ENCODE measurements around the gene GRAP. TPM values are rescaled to one million over a fixed set of nuclear protein-coding genes. Genes with fewer than 3 reads are reported as not detected.
"Not testable (repeated sequence)": the region's sequence is repeated elsewhere in the genome, so short reads cannot be mapped to it uniquely, and the experiment has no call there.

Gene GRAP
- polyA plus RNA-seq, 4 donors, result 2.7 to 8.1 (median 5.9) TPM; not detected in 1

- Histone ChIP-seq H3K36me3 (ENCODE audit: control insufficient read depth in 3 of 3, insufficient read depth in 2 of 3, low read depth in 1 of 3, low read length in 3 of 3) (no peaks in the 10 kb centered on the region), H3K4me3 (ENCODE audit: low read depth in 1 of 3, low read length in 3 of 3) (no peak overlapping the region), H3K4me1 (ENCODE audit: control insufficient read depth in 3 of 3, insufficient read depth in 2 of 3, low read depth in 1 of 3, low read length in 2 of 3) (peaks cover 0 to 5% (median 0%) of the 10 kb centered on the region in 3 donors), H3K27me3 (ENCODE audit: control insufficient read depth in 3 of 3, insufficient read depth in 3 of 3, low read length in 3 of 3) (no peaks in the 10 kb centered on the region), H3K27ac (ENCODE audit: low read depth in 1 of 3, low read length in 2 of 3) (no peak overlapping the region), H3K9me3 (ENCODE audit: control insufficient read depth in 2 of 2, insufficient read depth in 1 of 2, low read depth in 1 of 2, low read length in 1 of 2) (no peaks in the 10 kb centered on the region)
- DNase-seq (no peak), FAIRE-seq (no peak)
- WGBS, 3 donors, result 87 to 94% (median 92%) methylated on average over 6 of the region's 6 CpGs
These were observed 24.0 kb downstream of the GRAP start for GRCh38 chr17:19022747-19023146.

GRCh38 chr17:19022128-19022527 lies 24.6 kb downstream of the GRAP start:
- WGBS, 3 donors, result 90 to 93% (median 92%) methylated on average over 5 of the region's 5 CpGs
- H3K9me3 ChIP-seq (ENCODE audit: control insufficient read depth in 2 of 2, insufficient read depth in 1 of 2, low read depth in 1 of 2, low read length in 1 of 2), result no peaks in the 10 kb centered on the region
- no peak for DNase-seq
- no peaks in the 10 kb centered on the region for H3K27me3 ChIP-seq (ENCODE audit: control insufficient read depth in 3 of 3, insufficient read depth in 3 of 3, low read length in 3 of 3)
- H3K4me1 ChIP-seq (ENCODE audit: control insufficient read depth in 3 of 3, insufficient read depth in 2 of 3, low read depth in 1 of 3, low read length in 2 of 3), result peaks cover 0 to 5% (median 0%) of the 10 kb centered on the region in 3 donors
- no peak overlapping the region for H3K4me3 ChIP-seq (ENCODE audit: low read depth in 1 of 3, low read length in 3 of 3)
- H3K36me3 ChIP-seq (ENCODE audit: control insufficient read depth in 3 of 3, insufficient read depth in 2 of 3, low read depth in 1 of 3, low read length in 3 of 3), result no peaks in the 10 kb centered on the region
- no peak for FAIRE-seq
- H3K27ac ChIP-seq (ENCODE audit: low read depth in 1 of 3, low read length in 2 of 3), result no peak overlapping the region

GRCh38 chr17:19021622-19022083 lies 25.1 kb downstream of the GRAP start:
- Histone ChIP-seq H3K27ac (ENCODE audit: low read depth in 1 of 3, low read length in 2 of 3) (no peak overlapping the region), H3K36me3 (ENCODE audit: control insufficient read depth in 3 of 3, insufficient read depth in 2 of 3, low read depth in 1 of 3, low read length in 3 of 3) (no peaks in the 10 kb centered on the region), H3K4me1 (ENCODE audit: control insufficient read depth in 3 of 3, insufficient read depth in 2 of 3, low read depth in 1 of 3, low read length in 2 of 3) (peaks cover 0 to 5% (median 0%) of the 10 kb centered on the region in 3 donors), H3K4me3 (ENCODE audit: low read depth in 1 of 3, low read length in 3 of 3) (no peak overlapping the region), H3K27me3 (ENCODE audit: control insufficient read depth in 3 of 3, insufficient read depth in 3 of 3, low read length in 3 of 3) (no peaks in the 10 kb centered on the region), H3K9me3 (ENCODE audit: control insufficient read depth in 2 of 2, insufficient read depth in 1 of 2, low read depth in 1 of 2, low read length in 1 of 2) (no peaks in the 10 kb centered on the region)
- DNase-seq, result no peak
- FAIRE-seq, result no peak
- WGBS, 3 donors, result 92 to 94% (median 93%) methylated on average over 24 of the region's 24 CpGs

- not testable (repeated sequence) for H3K27ac ChIP-seq (ENCODE audit: low read depth in 1 of 3, low read length in 2 of 3); H3K36me3 ChIP-seq (ENCODE audit: control insufficient read depth in 3 of 3, insufficient read depth in 2 of 3, low read depth in 1 of 3, low read length in 3 of 3); DNase-seq; FAIRE-seq; H3K27me3 ChIP-seq (ENCODE audit: control insufficient read depth in 3 of 3, insufficient read depth in 3 of 3, low read length in 3 of 3); H3K9me3 ChIP-seq (ENCODE audit: control insufficient read depth in 2 of 2, insufficient read depth in 1 of 2, low read depth in 1 of 2, low read length in 1 of 2); H3K4me3 ChIP-seq (ENCODE audit: low read depth in 1 of 3, low read length in 3 of 3); H3K4me1 ChIP-seq (ENCODE audit: control insufficient read depth in 3 of 3, insufficient read depth in 2 of 3, low read depth in 1 of 3, low read length in 2 of 3)
- 89 to 92% (median 89%) methylated on average over 7 of the region's 7 CpGs for WGBS, 3 donors
These were observed 25.6 kb downstream of the GRAP start for GRCh38 chr17:19021011-19021621.

- Histone ChIP-seq H3K4me3 (ENCODE audit: low read depth in 1 of 3, low read length in 3 of 3) (no peak overlapping the region), H3K9me3 (ENCODE audit: control insufficient read depth in 2 of 2, insufficient read depth in 1 of 2, low read depth in 1 of 2, low read length in 1 of 2) (no peaks in the 10 kb centered on the region), H3K36me3 (ENCODE audit: control insufficient read depth in 3 of 3, insufficient read depth in 2 of 3, low read depth in 1 of 3, low read length in 3 of 3) (no peaks in the 10 kb centered on the region), H3K27me3 (ENCODE audit: control insufficient read depth in 3 of 3, insufficient read depth in 3 of 3, low read length in 3 of 3) (no peaks in the 10 kb centered on the region), H3K4me1 (ENCODE audit: control insufficient read depth in 3 of 3, insufficient read depth in 2 of 3, low read depth in 1 of 3, low read length in 2 of 3) (peaks cover 0 to 5% (median 0%) of the 10 kb centered on the region in 3 donors), H3K27ac (ENCODE audit: low read depth in 1 of 3, low read length in 2 of 3) (no peak overlapping the region)
- DNase-seq, result no peak
- WGBS, 3 donors, result 78 to 92% (median 88%) methylated on average over 3 of the region's 3 CpGs
- no peak for FAIRE-seq
These were observed 26.7 kb downstream of the GRAP start for GRCh38 chr17:19020016-19020415.

- Histone ChIP-seq H3K4me1 (ENCODE audit: control insufficient read depth in 3 of 3, insufficient read depth in 2 of 3, low read depth in 1 of 3, low read length in 2 of 3) (peaks cover 0 to 5% (median 0%) of the 10 kb centered on the region in 3 donors), H3K27ac (ENCODE audit: low read depth in 1 of 3, low read length in 2 of 3) (no peak overlapping the region), H3K27me3 (ENCODE audit: control insufficient read depth in 3 of 3, insufficient read depth in 3 of 3, low read length in 3 of 3) (no peaks in the 10 kb centered on the region), H3K36me3 (ENCODE audit: control insufficient read depth in 3 of 3, insufficient read depth in 2 of 3, low read depth in 1 of 3, low read length in 3 of 3) (no peaks in the 10 kb centered on the region), H3K4me3 (ENCODE audit: low read depth in 1 of 3, low read length in 3 of 3) (no peak overlapping the region), H3K9me3 (ENCODE audit: control insufficient read depth in 2 of 2, insufficient read depth in 1 of 2, low read depth in 1 of 2, low read length in 1 of 2) (no peaks in the 10 kb centered on the region)
- FAIRE-seq (no peak), DNase-seq (no peak)
- WGBS, 3 donors, result 65 to 76% (median 73%) methylated on average over 24 to 27 of the region's 27 CpGs
These were observed 27.5 kb downstream of the GRAP start for GRCh38 chr17:19019041-19019941.

- DNase-seq (no peak), FAIRE-seq (no peak)
- WGBS, 3 donors, result 85 to 88% (median 86%) methylated on average over 6 of the region's 6 CpGs
- Histone ChIP-seq H3K9me3 (ENCODE audit: control insufficient read depth in 2 of 2, insufficient read depth in 1 of 2, low read depth in 1 of 2, low read length in 1 of 2) (no peaks in the 10 kb centered on the region), H3K36me3 (ENCODE audit: control insufficient read depth in 3 of 3, insufficient read depth in 2 of 3, low read depth in 1 of 3, low read length in 3 of 3) (no peaks in the 10 kb centered on the region), H3K27ac (ENCODE audit: low read depth in 1 of 3, low read length in 2 of 3) (no peak overlapping the region), H3K4me1 (ENCODE audit: control insufficient read depth in 3 of 3, insufficient read depth in 2 of 3, low read depth in 1 of 3, low read length in 2 of 3) (peaks cover 0 to 5% (median 0%) of the 10 kb centered on the region in 3 donors), H3K4me3 (ENCODE audit: low read depth in 1 of 3, low read length in 3 of 3) (no peak overlapping the region), H3K27me3 (ENCODE audit: control insufficient read depth in 3 of 3, insufficient read depth in 3 of 3, low read length in 3 of 3) (no peaks in the 10 kb centered on the region)
These were observed 28.2 kb downstream of the GRAP start for GRCh38 chr17:19018600-19018950.

GRCh38 chr17:19017804-19018599 lies 28.8 kb downstream of the GRAP start:
- DNase-seq (peak in 1 of 2 donors; percentile 37), FAIRE-seq (no peak)
- Histone ChIP-seq H3K27me3 (ENCODE audit: control insufficient read depth in 3 of 3, insufficient read depth in 3 of 3, low read length in 3 of 3) (no peaks in the 10 kb centered on the region), H3K9me3 (ENCODE audit: control insufficient read depth in 2 of 2, insufficient read depth in 1 of 2, low read depth in 1 of 2, low read length in 1 of 2) (no peaks in the 10 kb centered on the region), H3K36me3 (ENCODE audit: control insufficient read depth in 3 of 3, insufficient read depth in 2 of 3, low read depth in 1 of 3, low read length in 3 of 3) (no peaks in the 10 kb centered on the region), H3K27ac (ENCODE audit: low read depth in 1 of 3, low read length in 2 of 3) (no peak overlapping the region), H3K4me1 (ENCODE audit: control insufficient read depth in 3 of 3, insufficient read depth in 2 of 3, low read depth in 1 of 3, low read length in 2 of 3) (peaks cover 0 to 5% (median 0%) of the 10 kb centered on the region in 3 donors), H3K4me3 (ENCODE audit: low read depth in 1 of 3, low read length in 3 of 3) (no peak overlapping the region)
- WGBS, 3 donors, result 49 to 67% (median 59%) methylated on average over 16 of the region's 16 CpGs
